GM18519 (cell line): ENCODE results near the gene PALLD.

Experiments used
- ATAC-seq: cut with Tn5 transposase; IDR thresholded peaks from one replicate; pipeline ENCODE4 v1.9.1; 2021; ENCODE audit warnings: mild to moderate bottlenecking, moderate library complexity; ENCODE audit not compliant: unreplicated experiment, low FRiP score

PALLD gene

GRCh38 chr4:168856312-168856711 lies 359.5 kb downstream of the PALLD start:
- no peak for ATAC-seq

DNA sequence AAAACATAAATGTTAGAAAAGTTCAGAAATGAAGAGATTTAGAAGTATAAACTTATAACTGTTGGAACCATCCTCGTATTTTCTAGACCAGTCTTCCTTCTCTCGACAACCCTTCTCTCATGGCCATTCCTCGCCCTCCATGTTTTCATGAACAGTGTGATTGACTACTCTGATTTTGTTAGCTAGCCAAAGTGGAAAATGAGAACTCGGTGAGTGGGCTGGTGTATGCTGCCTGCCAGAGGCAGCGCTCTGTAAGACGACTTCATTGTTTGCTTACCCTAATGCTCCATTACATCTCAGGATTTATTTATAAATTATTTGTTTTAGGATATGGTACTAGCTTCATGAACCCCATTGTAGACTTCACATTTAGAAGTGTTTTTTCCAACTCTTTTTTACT lies 360.2 kb downstream of the PALLD start:
- no peak for ATAC-seq

DNA sequence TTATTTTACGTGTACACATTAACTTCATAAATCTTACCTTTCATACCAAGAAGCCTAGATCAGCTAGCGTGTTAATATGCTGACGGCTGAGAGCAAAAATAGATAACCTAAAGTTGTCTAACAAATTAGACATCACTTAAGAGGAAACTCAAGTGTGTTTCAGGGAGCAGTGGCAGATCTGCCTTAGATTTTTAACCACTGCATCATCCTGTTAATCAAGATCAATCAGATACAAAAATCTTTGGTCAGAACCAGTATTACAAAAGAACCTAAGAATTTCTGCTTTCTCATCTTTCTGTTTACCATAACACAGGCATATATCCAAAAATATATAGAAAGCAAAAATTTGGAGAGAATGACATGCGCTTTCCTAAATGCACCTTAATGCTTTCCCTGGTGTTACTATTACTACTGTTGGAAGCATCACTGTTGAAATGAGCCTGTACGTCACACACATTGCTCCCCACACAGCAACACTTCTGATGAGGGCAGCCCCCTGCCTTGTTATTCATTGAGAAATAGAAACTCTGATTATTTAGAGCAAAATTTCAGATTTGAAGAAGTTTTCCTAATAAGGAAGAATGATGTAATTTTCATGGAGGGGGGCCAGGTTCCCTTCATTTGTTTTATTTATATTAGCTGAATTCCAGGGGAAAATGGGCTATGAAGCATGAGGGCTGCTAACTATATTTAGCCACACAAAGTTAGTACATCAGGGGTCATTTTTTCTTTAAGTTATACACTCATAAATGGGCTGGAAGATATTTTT lies 360.9 kb downstream of the PALLD start:
- ATAC-seq, result no peak

DNA sequence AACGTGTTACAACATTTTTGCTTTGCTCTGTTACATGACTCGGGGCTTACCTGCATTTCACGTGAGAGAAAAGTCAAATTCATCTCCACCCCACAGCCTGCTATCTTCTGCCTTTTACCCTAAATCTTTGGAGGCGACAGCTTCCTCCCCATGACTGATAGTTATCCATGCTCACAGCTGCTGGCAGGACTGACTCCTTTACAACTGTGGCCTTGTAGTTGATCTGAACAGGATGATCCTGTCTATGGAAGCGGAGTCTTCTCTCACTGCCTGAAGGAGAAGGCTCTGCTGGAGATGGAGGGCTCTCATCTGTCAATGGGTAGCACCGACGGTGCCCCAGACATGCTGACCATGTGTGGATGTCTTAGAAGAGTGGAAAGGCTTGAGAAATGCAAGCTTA lies 362.2 kb downstream of the PALLD start:
- ATAC-seq, result no peak

DNA sequence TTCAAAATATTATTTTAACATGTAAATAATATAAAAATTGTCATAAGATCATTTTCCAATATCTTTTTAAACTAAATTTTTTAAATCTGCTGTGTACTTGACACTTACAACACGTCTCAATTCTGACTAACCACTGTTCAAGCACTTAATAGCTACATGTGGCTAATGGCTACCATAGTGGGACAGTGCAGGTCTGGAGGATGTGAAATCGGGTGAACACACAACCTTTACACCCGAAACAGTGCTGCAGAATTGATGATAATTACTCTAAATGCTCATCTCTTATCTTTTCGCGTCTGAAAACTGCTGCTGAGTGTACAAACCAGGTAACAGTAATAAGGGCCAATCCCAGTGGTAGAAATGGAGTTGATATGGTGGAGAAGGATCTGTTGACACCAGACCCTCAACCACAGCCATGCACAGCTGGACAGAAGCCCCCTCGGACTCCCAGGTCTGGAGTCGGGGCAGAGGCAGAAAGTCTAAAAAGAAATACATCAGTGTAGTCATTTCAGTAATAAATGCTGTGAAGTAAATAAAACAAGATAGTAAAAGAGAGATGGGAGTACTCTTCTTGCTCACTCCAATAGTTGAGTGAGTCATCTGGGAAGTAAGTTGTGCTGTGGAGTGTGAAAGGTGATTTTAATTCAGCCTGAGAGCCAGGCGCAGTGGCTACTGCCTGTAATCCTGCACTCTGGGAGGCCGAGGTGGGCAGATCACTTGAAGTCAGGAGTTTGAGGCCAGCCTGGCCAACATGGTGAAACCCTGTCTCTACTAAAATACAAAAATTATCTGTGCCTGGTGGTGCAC lies 363.2 kb downstream of the PALLD start:
- peak; percentile 98 for ATAC-seq

DNA sequence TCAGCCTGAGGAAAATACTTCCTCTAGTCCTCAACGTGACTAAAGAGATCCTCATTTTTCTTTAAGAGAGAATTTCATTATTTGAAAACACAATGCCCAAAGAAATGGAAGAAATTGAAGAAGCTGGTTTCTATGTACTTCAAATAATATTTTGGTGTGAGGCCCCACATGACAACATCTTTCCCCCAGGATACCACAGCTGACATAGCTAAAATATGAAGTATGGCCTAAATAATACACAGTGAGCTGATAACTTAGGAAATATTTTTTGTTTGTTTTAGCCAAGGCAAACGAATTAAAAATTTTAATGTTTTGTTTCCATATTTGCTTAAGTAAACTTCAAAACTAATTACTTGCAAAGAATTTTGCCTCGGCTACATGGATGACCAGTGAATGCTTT lies 364.0 kb downstream of the PALLD start:
- ATAC-seq, result no peak

- ATAC-seq, result no peak
These were observed 367.1 kb downstream of the PALLD start for GRCh38 chr4:168863719-168864647.

DNA sequence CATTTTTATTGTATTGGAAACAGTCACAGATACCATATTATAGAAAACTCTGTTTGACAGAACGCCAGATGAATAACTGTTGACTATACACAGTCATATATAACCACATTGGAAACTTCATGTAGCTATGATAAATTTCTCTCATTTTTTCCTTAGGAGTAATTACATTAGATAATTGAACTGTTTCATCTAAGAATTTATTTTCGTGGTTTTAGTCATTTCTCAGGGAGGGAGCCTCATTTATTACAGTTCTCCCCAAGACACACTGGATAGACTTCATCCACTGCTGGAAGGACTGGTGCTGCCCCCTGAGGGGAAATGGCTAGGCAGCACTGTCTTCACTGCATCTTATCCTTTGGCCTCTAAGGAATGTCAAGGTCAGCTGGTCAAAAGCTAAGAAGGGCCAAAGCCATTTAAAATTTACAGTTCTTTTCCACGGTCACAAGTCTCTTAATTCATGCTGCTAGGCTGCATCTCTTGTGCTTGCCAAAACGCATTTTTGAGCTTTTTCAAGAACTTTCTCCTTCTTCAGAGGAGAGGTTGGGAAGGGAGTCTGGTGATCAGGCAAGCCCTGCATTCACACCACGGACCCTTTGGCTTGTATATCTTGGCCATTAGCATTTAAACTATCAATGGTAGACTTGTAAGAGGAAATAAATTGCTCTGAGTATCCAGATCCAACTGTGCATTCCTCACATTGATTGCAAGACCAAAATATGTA lies 368.1 kb downstream of the PALLD start:
- no peak for ATAC-seq

- ATAC-seq, result no peak
These were observed 369.0 kb downstream of the PALLD start for GRCh38 chr4:168865854-168866253.

DNA sequence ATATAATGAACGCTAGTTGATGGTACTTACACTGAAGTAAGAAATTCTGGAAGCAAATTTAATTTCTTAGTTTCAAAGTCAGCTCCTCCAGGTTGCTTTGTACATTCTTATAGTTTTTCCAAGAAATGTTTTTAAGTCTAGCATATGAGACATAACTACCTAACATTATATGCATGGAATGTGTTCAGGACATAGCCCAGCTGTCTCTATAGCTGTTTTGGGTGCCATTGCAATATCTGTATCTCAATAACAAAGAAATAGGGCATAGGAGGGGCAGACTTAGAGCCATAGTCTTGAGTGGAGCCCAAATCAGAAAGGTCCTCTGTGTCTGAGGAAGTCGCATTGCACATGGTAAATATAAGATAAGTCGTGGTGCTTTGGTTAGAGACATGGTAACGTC lies 369.8 kb downstream of the PALLD start:
- ATAC-seq, result no peak

DNA sequence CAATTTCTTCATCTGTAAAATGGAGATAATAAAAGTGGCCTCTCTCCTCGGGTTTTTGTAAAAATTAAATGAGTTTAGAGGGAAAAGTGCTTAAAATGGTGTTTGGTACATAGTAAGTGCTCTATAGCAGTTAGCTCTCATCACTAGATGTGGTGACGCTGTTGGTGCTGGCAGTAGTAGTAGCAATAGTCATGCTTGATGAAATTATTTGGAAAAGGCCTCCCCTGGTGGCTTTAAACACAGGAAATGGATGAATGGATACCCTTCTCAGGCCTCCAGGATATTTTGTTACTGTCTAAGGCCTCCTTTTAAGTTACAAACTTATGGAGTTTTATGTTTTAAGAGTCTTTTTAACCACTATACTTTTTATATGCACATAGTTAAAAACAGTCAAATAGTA lies 370.3 kb downstream of the PALLD start:
- no peak for ATAC-seq

- ATAC-seq, result no peak
These were observed 371.4 kb downstream of the PALLD start for GRCh38 chr4:168868044-168868781.

DNA sequence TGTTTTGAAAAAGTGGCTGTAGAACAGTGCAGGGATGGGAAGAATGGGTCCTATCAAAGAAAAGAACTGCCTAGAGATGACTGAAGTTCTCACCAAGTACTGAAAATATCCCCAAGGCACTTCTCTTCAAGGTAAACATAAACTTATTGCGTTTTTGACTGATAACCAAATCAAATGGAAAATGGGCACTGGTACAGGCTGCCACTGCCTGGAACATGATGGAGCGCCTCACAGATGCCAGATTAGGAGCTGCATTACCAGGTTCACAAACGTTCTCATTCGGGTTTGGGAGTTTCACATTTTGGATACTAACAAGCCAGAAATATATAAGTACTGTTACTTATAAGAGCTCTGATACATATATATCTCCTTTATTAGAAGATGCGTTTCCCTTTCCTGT lies 371.9 kb downstream of the PALLD start:
- no peak for ATAC-seq

DNA sequence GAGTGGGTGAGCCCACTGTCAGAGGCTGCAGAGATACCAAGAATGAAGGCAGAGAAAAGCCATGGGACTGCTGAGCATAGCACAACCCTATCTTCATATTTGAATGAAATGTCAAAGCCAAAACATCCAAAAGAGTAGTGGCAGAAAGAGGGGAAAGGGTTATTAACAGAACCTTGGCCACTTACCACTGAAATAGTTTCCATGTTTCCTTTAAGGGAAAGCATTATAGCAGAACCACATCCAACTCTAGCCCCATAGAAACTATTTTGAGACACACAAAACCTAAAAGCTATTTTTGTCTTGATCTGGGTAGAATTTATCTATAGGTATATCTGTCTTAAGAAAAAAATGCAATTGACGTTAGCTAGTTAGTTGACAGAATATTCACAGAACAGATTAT lies 373.2 kb downstream of the PALLD start:
- ATAC-seq, result no peak

DNA sequence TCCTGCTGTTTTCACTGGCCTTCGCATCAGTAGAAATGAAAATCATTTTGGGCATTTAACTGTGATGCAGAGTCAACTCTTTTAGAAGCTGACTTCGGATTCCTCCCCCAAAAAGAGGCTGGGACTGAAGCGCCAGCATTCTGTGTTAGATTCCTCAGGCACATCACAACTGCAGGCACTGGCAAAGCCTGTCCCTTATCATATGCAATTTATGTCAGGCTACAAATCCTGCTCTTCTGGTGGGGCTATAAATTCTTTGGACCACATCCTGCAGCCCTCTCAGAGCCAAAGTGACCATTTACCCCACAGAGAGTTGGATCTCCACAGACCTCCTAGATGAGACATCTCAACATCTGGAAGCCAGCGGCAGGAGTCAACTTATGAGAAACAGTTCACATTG lies 374.8 kb downstream of the PALLD start:
- ATAC-seq, result no peak

- no peak for ATAC-seq
These were observed 377.2 kb downstream of the PALLD start for GRCh38 chr4:168874083-168874482.

GRCh38 chr4:168876106-168876505 lies 379.3 kb downstream of the PALLD start:
- ATAC-seq, result no peak

- ATAC-seq, result no peak
These were observed 380.9 kb downstream of the PALLD start for GRCh38 chr4:168877511-168878491.
